Measurements from ENCODE around the gene RAB10. TPM values are rescaled to one million over a fixed set of nuclear protein-coding genes. Genes with fewer than 3 reads are reported as not detected.

RAB10 gene
- total and polyA plus RNA-seq, 2 of the 13 experiments (the other 11 are each of a cell fraction or from before 2014, with no cell fraction given) = 48.2 to 120 TPM

DNA sequence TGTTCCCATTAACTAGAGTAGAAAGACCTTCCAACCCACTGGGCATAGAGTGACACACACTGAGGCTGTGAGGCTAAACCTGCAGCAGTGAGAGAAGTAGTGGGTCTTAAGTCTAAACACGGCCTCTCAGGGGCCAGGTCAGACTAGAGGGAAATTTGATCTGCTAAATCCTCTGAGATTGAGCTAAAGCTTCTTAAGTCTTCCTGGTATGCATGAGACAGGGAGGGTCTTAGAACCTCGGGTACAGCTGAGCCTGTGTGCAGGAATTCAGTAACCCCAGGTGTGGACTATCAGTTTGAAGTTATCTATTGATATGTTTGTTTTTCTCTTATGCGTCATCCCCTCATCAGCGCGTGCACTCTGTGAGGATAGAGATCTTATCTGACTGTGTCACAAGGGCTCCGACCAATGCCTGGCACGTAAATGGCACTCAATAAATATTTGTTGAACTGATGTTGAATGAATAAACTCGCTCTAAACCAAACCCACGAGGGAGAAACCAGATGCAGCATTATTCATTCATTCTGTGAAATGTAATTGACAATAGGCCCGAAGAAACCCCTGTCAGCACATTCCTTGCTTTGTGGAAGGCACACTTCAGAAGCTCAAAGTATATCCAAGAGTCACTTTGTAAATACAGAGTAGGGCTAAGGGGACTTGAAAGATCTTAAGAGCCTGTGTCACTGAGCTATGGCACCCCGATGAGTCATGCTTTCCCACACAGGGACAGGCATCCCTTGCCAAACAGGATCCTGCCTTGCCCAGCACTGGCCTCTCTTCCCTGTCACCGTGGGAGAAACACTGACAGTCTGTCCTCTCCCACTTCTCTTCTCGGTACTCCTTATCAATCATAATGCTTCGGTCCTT, 21.7 kb upstream of the RAB10 start (continued):
- no peak for TF ChIP-seq ZNF576 (CRISPR knock-in tag; IDR thresholded peaks at IDR 0.05)
- TF ChIP-seq ZBTB40 (IDR thresholded peaks at IDR 0.05) = no peak
- TF ChIP-seq ZBTB40 (CRISPR knock-in tag; IDR thresholded peaks at IDR 0.05) = no peak; the same call in 1 of the 2 replicates
- TF ChIP-seq TOPORS (CRISPR knock-in tag; IDR thresholded peaks at IDR 0.05) = no peak
- TF ChIP-seq JARID2 (CRISPR knock-in tag; IDR thresholded peaks at IDR 0.05; ENCODE audit: insufficient replicate concordance) = no peak
- no peak for TF ChIP-seq ZNF331 (CRISPR knock-in tag; IDR thresholded peaks at IDR 0.05)
- no peak for TF ChIP-seq ISX (CRISPR knock-in tag; conservative IDR thresholded peaks at IDR 0.05)
- TF ChIP-seq HNF4A (CRISPR knock-in tag; IDR thresholded peaks at IDR 0.05) = no peak
- TF ChIP-seq POLR2A (IDR thresholded peaks at IDR 0.05; ENCODE audit: insufficient read depth in 1 of 2, low read depth in 2 of 2, low read length in 2 of 2) = no peak
- TF ChIP-seq, protein P1, sequence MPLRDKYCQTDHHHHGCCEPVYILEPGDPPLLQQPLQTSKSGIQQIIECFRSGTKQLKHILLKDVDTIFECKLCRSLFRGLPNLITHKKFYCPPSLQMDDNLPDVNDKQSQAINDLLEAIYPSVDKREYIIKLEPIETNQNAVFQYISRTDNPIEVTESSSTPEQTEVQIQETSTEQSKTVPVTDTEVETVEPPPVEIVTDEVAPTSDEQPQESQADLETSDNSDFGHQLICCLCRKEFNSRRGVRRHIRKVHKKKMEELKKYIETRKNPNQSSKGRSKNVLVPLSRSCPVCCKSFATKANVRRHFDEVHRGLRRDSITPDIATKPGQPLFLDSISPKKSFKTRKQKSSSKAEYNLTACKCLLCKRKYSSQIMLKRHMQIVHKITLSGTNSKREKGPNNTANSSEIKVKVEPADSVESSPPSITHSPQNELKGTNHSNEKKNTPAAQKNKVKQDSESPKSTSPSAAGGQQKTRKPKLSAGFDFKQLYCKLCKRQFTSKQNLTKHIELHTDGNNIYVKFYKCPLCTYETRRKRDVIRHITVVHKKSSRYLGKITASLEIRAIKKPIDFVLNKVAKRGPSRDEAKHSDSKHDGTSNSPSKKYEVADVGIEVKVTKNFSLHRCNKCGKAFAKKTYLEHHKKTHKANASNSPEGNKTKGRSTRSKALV (CRISPR knock-in tag; IDR thresholded peaks at IDR 0.05) = no peak
- TF ChIP-seq, protein P2, sequence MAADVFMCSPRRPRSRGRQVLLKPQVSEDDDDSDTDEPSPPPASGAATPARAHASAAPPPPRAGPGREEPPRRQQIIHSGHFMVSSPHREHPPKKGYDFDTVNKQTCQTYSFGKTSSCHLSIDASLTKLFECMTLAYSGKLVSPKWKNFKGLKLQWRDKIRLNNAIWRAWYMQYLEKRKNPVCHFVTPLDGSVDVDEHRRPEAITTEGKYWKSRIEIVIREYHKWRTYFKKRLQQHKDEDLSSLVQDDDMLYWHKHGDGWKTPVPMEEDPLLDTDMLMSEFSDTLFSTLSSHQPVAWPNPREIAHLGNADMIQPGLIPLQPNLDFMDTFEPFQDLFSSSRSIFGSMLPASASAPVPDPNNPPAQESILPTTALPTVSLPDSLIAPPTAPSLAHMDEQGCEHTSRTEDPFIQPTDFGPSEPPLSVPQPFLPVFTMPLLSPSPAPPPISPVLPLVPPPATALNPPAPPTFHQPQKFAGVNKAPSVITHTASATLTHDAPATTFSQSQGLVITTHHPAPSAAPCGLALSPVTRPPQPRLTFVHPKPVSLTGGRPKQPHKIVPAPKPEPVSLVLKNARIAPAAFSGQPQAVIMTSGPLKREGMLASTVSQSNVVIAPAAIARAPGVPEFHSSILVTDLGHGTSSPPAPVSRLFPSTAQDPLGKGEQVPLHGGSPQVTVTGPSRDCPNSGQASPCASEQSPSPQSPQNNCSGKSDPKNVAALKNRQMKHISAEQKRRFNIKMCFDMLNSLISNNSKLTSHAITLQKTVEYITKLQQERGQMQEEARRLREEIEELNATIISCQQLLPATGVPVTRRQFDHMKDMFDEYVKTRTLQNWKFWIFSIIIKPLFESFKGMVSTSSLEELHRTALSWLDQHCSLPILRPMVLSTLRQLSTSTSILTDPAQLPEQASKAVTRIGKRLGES (CRISPR knock-in tag; IDR thresholded peaks at IDR 0.05; ENCODE audit: borderline replicate concordance) = no peak
- no peak for TF ChIP-seq ZNF530 (CRISPR knock-in tag; IDR thresholded peaks at IDR 0.05; ENCODE audit: low read depth)
- TF ChIP-seq, protein P3, sequence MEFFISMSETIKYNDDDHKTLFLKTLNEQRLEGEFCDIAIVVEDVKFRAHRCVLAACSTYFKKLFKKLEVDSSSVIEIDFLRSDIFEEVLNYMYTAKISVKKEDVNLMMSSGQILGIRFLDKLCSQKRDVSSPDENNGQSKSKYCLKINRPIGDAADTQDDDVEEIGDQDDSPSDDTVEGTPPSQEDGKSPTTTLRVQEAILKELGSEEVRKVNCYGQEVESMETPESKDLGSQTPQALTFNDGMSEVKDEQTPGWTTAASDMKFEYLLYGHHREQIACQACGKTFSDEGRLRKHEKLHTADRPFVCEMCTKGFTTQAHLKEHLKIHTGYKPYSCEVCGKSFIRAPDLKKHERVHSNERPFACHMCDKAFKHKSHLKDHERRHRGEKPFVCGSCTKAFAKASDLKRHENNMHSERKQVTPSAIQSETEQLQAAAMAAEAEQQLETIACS (CRISPR knock-in tag; IDR thresholded peaks at IDR 0.05) = no peak

All from HepG2 (cell line).